HG03432 (cell line): ENCODE data around the gene CREB3L2.

Source experiments
- ATAC-seq: cut with Tn5 transposase; IDR thresholded peaks from one replicate; pipeline ENCODE4 v1.9.1; 2021; ENCODE audit warnings: mild to moderate bottlenecking, moderate library complexity; ENCODE audit not compliant: unreplicated experiment

CREB3L2 gene

GRCh38 chr7:137953665-137954470 lies 48.0 kb downstream of the CREB3L2 start:
- peak; percentile 55 for ATAC-seq

GRCh38 chr7:137953043-137953664 lies 48.7 kb downstream of the CREB3L2 start:
- ATAC-seq = no peak

- ATAC-seq = no peak
These were observed 49.5 kb downstream of the CREB3L2 start for GRCh38 chr7:137952426-137952805.

- no peak for ATAC-seq
These were observed 50.0 kb downstream of the CREB3L2 start for GRCh38 chr7:137951700-137952425.

- ATAC-seq = no peak
These were observed 50.9 kb downstream of the CREB3L2 start for GRCh38 chr7:137950967-137951366.

- no peak for ATAC-seq
These were observed 51.6 kb downstream of the CREB3L2 start for GRCh38 chr7:137950263-137950621.

- ATAC-seq = no peak
These were observed 52.2 kb downstream of the CREB3L2 start for GRCh38 chr7:137949416-137950262.

- no peak for ATAC-seq
These were observed 53.0 kb downstream of the CREB3L2 start for GRCh38 chr7:137948845-137949330.

GRCh38 chr7:137948083-137948844 lies 53.6 kb downstream of the CREB3L2 start:
- ATAC-seq = no peak

- no peak for ATAC-seq
These were observed 54.8 kb downstream of the CREB3L2 start for GRCh38 chr7:137947046-137947445.

- no peak for ATAC-seq
These were observed 55.9 kb downstream of the CREB3L2 start for GRCh38 chr7:137946011-137946410.

- no peak for ATAC-seq
These were observed 57.7 kb downstream of the CREB3L2 start for GRCh38 chr7:137944168-137944567.

GRCh38 chr7:137943132-137943551 lies 58.7 kb downstream of the CREB3L2 start:
- peak; percentile 47 for ATAC-seq

- no peak for ATAC-seq
These were observed 59.3 kb downstream of the CREB3L2 start for GRCh38 chr7:137942484-137943115.

GRCh38 chr7:137940656-137941518 lies 61.0 kb downstream of the CREB3L2 start:
- ATAC-seq = no peak

GRCh38 chr7:137940218-137940617 lies 61.7 kb downstream of the CREB3L2 start:
- no peak for ATAC-seq

- ATAC-seq = no peak
These were observed 64.7 kb downstream of the CREB3L2 start for GRCh38 chr7:137937202-137937560.

GRCh38 chr7:137936509-137937201 lies 65.2 kb downstream of the CREB3L2 start:
- no peak for ATAC-seq
